ENCODE results near the gene RBM34. TPM values are rescaled to one million over a fixed set of nuclear protein-coding genes. Genes with fewer than 3 reads are reported as not detected.
A peak's percentile ranks its signal among the peaks of the same experiment; 100 is the strongest.

The RBM34 gene
- total RNA-seq, 3 donors from 2014 or later, result 149 to 159 (median 159) TPM

DNA sequence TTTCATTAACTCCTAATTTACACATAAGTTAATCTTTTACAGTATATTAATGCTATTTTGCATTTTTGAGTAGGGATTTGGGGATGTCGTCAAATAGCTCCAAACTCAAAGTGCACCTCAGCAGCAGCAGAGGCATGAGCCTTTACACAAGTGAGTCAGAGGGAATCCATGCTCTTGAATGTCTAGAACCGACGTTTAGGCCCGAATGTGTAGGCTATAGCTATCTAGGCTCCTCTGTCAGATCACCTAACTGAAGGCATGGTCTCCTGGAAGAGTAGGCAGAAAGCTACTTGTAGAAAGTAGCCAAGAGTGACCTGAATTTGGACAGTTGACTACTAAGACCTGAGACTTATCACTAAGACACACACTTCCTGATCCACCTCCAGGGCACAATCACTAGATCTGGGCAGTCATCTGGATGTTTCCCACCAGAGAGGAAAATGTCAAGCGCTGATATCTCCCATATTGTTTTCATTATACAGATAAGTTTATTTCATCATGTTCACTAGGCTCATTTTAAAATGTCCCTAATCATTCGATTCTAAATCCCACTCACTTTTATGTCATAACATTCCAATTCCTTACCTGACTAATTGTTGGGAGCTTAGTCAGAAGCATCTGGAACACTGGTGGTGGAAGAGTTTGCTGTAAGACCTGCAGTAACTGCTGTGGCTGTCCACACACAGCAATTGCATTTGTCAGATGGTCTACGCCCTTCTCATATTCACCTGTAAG lies 47.7 kb downstream of the RBM34 start:
- DNase-seq (no peak), ATAC-seq (no peak)
- Mint-ChIP-seq H3K4me1 (ENCODE audit: low read depth) (peaks cover 3% of the 10 kb centered on the region), H3K27me3 (ENCODE audit: low read depth) (no peaks in the 10 kb centered on the region), H3K36me3 (ENCODE audit: insufficient read depth) (peaks cover 48% of the 10 kb centered on the region), H3K9me3 (no peaks in the 10 kb centered on the region), H3K4me3 (no peak overlapping the region)

DNA sequence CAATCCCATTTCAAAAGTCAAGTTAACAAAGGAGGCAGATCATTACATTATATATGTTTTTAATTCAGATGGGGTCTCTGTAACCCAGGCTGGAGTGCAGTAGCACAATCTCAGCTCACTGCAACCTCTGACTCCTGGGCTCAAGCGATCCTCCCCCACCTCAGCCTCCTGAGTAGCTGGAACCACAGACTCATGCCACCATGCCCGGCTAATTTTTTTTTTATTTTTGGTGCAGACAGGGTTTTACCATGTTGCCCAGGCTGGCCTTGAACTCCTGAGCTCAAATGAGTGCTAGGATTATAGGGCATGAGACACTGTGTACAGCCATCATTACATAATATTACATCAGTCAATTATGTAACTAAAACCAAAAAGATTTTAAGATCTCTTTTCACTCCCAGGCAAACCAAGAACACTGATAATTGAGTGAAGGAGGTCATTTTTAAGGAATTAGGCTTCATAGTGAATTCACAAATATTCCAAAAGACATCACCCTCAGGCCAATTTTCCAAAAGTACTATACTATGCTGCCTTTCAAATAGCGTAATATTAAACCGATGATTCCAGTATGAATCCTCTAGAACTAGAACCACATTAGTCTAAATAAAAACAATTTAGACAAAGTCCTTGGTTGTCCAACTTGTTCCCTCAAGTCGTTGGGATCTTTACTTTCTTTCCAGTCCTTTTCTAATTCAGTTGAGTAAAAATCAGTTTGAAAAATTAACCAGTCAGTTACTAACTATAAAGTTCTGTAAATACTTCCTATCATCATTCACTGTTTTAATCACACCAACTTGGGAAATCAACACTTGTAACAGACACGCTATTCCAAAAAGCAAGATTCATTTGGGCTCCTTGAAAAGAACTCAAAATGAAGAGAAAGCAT lies 48.5 kb downstream of the RBM34 start:
- no peak overlapping the region for H3K4me3 Mint-ChIP-seq
- no peak for ATAC-seq
- no peak for DNase-seq
- H3K27me3 Mint-ChIP-seq (ENCODE audit: low read depth), result no peaks in the 10 kb centered on the region
- no peaks in the 10 kb centered on the region for H3K9me3 Mint-ChIP-seq
- peaks cover 43% of the 10 kb centered on the region for H3K36me3 Mint-ChIP-seq (ENCODE audit: insufficient read depth)
- H3K4me1 Mint-ChIP-seq (ENCODE audit: low read depth), result peaks cover 3% of the 10 kb centered on the region

DNA sequence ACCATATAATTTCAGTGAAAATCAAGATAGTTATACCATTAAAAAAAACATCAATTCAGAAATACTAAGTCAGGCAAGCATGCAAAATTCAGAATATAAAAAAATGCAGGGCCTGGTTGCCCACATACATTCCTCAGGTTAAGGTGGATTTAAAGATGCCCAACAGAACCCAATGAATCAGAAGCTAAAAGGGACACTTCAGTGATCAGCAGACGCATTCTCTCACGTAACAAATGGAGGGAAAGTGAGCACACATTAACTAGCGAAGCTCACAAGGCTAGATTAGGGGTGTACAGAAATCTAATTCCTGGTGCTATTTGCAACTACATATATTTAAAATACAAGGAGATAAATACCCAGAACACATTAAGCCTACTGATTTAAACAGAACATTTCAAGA lies 49.9 kb downstream of the RBM34 start:
- DNase-seq (no peak), ATAC-seq (no peak)
- no peak overlapping the region for H3K4me3 Mint-ChIP-seq
- peaks cover 9% of the 10 kb centered on the region for H3K4me1 Mint-ChIP-seq (ENCODE audit: low read depth)
- peaks cover 50% of the 10 kb centered on the region for H3K36me3 Mint-ChIP-seq (ENCODE audit: insufficient read depth)
- H3K27me3 Mint-ChIP-seq (ENCODE audit: low read depth), result no peaks in the 10 kb centered on the region
- no peaks in the 10 kb centered on the region for H3K9me3 Mint-ChIP-seq

DNA sequence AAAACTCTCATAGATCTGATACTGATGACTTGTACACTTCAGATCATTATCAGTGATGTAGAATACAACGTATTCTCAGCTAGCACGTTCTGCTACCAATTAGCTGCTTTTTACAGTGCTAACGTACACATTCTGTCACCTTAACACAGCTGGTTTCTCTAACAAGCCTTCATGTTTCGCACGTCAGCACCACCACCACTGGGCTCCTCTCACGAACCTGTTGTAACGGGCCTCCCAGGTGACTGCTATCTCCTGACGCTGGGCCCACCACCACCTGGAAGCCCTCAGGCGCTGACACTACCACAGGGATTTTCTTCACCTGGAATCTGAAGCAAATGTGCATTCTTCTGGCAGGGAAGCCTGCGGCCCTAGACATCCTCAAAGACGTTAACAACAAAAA lies 52.2 kb downstream of the RBM34 start:
- ATAC-seq (no peak), DNase-seq (no peak)
- Mint-ChIP-seq H3K27me3 (ENCODE audit: low read depth) (no peaks in the 10 kb centered on the region), H3K36me3 (ENCODE audit: insufficient read depth) (peaks cover 43% of the 10 kb centered on the region), H3K4me1 (ENCODE audit: low read depth) (peaks cover 25% of the 10 kb centered on the region), H3K4me3 (no peak overlapping the region), H3K9me3 (no peaks in the 10 kb centered on the region)

DNA sequence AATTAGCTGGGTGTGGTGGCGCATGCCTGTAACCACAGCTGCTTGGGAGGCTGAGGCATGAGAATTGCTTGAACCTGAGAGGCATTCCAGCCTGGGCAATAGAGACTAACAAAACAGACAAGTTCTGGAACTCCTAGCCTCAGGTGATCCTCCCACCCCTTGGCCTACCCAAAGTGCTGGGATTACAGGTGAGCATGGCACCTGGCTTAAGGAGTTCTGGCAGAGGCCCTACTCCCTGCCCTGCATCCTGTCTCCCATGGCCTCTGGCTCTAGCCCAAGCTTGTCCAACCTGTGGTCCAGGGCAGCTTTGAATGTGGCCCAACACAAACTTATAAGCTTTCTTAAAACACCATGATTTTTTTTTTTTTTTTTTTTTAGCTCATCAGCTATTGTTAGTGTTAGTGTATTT lies 52.9 kb downstream of the RBM34 start:
- no peaks in the 10 kb centered on the region for H3K9me3 Mint-ChIP-seq
- no peak overlapping the region for H3K4me3 Mint-ChIP-seq
- peaks cover 28% of the 10 kb centered on the region for H3K4me1 Mint-ChIP-seq (ENCODE audit: low read depth)
- no peak for ATAC-seq
- H3K27me3 Mint-ChIP-seq (ENCODE audit: low read depth), result no peaks in the 10 kb centered on the region
- peaks cover 36% of the 10 kb centered on the region for H3K36me3 Mint-ChIP-seq (ENCODE audit: insufficient read depth)
- no peak for DNase-seq

DNA sequence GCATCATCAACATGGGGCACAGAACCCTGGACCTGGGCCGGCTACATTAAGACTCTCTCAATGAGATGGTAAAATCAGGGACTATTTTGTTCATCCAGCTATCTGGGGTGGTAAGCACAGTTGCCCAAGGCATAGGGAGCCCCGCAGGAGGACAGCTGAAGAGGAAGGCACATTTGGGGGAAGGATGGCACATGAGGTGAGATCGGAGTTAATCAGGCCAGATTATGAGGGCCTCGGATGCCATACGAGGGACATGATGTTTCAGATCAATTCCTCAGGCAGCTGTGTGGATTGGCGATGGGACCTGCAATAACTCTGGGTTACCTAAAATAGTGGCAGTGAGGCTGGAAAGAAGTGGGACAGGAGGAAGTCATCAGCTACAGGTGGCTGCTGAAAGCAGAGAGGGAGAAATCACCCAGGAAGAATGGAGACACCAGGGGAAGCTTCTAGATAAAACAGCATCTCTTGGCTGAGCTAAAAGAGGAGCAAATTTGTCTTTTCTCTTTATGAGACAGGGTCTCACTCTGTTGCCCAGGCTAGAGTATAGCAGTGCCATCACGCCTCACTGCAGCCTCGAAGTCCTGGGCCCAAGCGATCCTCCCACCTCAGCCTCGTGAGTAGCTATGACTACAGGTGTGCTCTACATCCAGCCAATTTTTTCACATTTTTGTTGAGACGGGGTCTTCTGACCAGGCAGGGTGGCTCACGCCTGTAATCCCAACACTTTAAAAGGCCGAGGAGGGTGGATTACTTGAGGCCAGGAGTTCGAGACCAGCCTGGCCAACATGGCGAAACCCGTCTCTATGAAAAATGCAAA lies 53.5 kb downstream of the RBM34 start:
- H3K36me3 Mint-ChIP-seq (ENCODE audit: insufficient read depth), result peaks cover 31% of the 10 kb centered on the region
- no peaks in the 10 kb centered on the region for H3K9me3 Mint-ChIP-seq
- H3K27me3 Mint-ChIP-seq (ENCODE audit: low read depth), result no peaks in the 10 kb centered on the region
- peaks cover 32% of the 10 kb centered on the region for H3K4me1 Mint-ChIP-seq (ENCODE audit: low read depth)
- no peak overlapping the region for H3K4me3 Mint-ChIP-seq
- no peak for DNase-seq
- ATAC-seq, result no peak

DNA sequence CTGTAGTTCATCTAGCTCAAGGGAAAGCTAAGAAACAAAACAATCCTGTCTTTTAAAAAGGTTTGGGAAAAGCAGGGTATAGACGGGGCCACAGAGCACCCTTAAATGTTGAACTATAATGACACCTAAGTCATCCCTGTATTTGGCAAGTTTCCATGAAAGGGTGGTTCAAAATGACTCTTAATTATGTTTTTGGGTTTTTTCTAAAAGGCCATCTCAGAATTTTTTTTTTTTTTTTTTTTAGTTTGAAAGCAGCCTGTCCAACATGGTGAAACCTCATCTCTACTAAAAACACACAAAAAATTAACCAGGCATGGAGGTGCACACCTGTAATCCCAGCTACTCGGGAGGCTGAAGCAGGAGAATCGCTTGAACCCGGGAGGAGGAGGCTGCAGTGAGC lies 54.6 kb downstream of the RBM34 start:
- no peak for ATAC-seq
- no peak for DNase-seq
- no peak overlapping the region for H3K4me3 Mint-ChIP-seq
- H3K4me1 Mint-ChIP-seq (ENCODE audit: low read depth), result peaks cover 38% of the 10 kb centered on the region
- H3K36me3 Mint-ChIP-seq (ENCODE audit: insufficient read depth), result peaks cover 28% of the 10 kb centered on the region
- no peaks in the 10 kb centered on the region for H3K27me3 Mint-ChIP-seq (ENCODE audit: low read depth)
- H3K9me3 Mint-ChIP-seq, result no peaks in the 10 kb centered on the region

DNA sequence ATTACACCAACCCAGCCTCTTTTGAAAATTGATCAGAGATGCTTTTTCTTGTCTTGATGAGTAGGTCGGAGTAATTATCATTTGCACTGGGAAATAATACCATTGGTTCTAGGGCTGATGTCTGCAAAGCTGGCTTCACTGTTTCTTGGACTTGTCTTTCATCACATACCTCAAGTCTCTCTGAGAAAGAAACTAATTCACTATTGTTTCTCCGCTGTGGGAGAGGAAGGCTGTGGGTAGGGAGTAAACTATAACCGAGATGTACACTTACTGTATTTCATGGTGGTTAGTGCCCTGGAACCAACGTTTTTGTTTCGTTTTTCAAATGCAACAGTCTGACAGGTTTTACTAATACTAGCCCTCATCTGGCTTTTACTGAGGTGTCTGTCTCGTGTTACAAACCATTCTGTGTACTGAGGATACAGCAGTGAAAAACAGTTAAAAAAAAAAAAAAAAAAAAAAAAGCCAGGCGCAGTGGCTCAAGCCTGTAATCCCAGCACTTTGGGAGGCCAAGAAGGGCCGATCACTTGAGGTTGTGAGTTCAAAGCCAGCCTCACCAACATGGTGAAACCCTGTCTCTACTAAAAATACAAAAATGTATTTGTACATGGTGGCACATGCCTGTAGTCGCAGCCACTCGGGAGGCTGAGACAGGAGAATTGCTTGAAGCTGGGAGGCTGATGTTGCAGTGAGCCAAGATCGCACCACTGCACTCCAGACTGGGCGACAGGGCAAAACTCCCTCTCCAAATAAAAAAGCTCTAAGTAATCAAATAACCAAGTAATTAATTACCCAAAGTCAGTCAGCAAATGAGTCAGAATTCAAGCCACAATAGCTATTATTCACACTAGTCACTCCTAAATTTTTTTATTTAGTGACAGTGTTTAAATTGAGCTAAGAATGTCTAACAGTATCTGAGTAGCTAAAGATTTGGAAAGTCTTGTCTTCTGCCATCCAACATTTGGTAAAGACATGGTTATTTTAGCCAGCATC lies 55.7 kb downstream of the RBM34 start:
- Mint-ChIP-seq H3K9me3 (no peaks in the 10 kb centered on the region), H3K27me3 (ENCODE audit: low read depth) (no peaks in the 10 kb centered on the region), H3K4me1 (ENCODE audit: low read depth) (peaks cover 40% of the 10 kb centered on the region), H3K4me3 (peak overlapping the region; percentile 56), H3K36me3 (ENCODE audit: insufficient read depth) (peaks cover 19% of the 10 kb centered on the region)
- ATAC-seq, result peak; percentile 65 to 67
- DNase-seq, result no peak

DNA sequence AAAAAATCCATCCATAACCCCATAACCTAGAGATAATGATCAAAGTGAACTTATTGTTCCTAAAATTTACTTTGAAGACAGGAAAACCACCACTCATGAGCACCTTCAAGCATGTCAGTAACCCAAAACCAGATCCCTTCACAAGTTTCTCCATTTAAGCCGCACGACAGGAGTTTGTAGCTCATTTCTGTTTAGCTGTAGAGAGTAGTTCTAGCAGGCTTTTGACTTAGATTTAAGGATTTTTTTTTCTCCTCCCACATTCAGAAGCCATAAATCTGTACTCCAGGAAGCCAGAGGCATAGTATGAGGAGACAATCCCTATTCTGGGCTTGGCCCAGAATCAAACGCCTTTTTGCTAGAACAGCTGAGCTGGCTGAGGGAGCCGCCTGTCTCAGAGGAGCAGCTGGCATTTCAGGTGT lies 58.0 kb downstream of the RBM34 start:
- no peak for ATAC-seq
- peaks cover 40% of the 10 kb centered on the region for H3K4me1 Mint-ChIP-seq (ENCODE audit: low read depth)
- H3K9me3 Mint-ChIP-seq, result no peaks in the 10 kb centered on the region
- H3K36me3 Mint-ChIP-seq (ENCODE audit: insufficient read depth), result peaks cover 10% of the 10 kb centered on the region
- DNase-seq, result no peak
- H3K4me3 Mint-ChIP-seq, result no peak overlapping the region
- H3K27me3 Mint-ChIP-seq (ENCODE audit: low read depth), result no peaks in the 10 kb centered on the region

DNA sequence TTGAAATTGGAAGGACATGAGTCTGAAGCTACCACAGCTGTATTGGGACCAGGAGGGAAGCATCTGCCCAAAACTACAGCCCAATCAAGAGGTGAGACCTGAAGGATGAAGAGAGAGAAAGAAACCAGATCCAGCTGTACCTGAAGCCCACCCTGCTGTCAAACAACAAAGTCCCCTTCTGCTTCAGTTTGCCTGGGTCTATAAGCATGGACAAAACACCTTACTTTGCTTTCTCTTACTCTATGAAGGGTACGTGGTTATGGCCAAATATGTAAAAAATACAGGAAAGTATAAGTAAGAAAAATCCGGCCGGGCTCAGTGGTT lies 58.8 kb downstream of the RBM34 start:
- Mint-ChIP-seq H3K4me1 (ENCODE audit: low read depth) (peaks cover 40% of the 10 kb centered on the region), H3K4me3 (no peak overlapping the region), H3K36me3 (ENCODE audit: insufficient read depth) (peaks cover 5% of the 10 kb centered on the region), H3K27me3 (ENCODE audit: low read depth) (no peaks in the 10 kb centered on the region), H3K9me3 (no peaks in the 10 kb centered on the region)
- ATAC-seq, result no peak
- no peak for DNase-seq

DNA sequence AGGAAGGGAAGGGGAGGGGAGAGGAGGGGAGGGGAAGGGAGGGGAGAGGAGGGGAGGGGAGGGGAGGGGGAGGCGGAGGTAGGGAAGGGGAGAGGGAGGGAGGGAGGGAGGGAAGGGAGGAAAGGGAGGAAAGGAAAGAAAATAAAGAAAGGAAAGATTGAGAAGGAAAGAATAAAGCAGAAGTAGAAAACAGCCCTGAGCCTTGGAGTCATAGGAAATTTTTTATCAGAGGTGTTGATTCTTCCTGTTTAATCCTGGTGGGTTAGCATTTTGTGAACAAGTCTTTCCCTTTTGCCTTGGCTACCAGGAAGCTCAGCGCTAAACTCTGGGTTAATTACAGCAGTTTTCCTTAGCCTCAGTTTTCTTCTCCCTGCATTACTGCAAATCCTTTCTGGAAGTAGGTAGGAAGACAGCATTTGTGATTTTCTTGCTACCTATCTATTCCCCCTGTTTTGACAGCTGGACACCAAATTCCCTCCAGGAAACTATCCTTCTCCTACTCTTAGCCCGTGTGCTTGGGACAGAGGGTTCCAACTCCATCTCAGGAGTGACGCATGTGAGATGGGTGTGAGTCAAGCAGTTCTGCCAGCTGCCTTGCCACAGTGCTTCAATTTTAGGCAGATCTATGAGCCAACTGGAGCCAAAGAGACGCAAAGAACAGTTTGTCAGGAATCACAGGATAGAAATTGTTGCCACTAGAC lies 59.3 kb downstream of the RBM34 start:
- H3K36me3 Mint-ChIP-seq (ENCODE audit: insufficient read depth), result no peaks in the 10 kb centered on the region
- ATAC-seq, result no peak
- no peak overlapping the region for H3K4me3 Mint-ChIP-seq

DNA sequence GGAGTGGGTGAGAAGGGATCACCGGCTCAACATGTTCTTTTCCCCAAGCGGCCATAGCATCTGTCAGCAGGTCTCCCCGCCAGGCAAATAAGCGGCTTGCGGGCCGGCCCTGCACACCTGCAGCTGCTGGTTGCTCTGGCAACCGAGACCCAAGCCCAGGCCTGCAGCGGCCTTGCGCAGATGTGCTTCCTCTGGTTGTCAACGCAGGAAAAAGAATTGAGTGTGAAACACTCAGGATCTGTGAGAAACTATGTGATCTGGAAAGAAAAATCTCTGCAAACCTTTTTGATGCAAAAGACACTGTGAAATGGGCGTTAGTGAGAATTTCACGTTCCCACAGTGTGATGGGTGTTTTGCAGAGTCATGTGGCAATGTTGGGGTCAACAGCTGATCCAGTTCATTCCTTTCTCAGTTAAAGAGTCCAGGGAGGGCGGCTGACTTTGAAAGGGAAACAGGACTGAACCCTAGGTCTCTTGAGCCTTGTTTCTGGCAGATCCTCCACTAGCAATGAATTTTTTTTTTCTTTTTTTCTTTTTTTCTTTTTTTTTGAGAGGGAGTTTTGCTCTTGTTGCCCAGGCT lies 60.8 kb downstream of the RBM34 start:
- H3K36me3 Mint-ChIP-seq (ENCODE audit: insufficient read depth), result no peaks in the 10 kb centered on the region
- DNase-seq (no peak), ATAC-seq (no peak)
- H3K4me1 Mint-ChIP-seq (ENCODE audit: low read depth), result peaks cover 30% of the 10 kb centered on the region
- no peaks in the 10 kb centered on the region for H3K9me3 Mint-ChIP-seq
- H3K4me3 Mint-ChIP-seq, result no peak overlapping the region
- no peaks in the 10 kb centered on the region for H3K27me3 Mint-ChIP-seq (ENCODE audit: low read depth)

More for the DNA sequence above, 59.3 kb downstream of the RBM34 start:
- no peaks in the 10 kb centered on the region for H3K9me3 Mint-ChIP-seq
- peaks cover 36% of the 10 kb centered on the region for H3K4me1 Mint-ChIP-seq (ENCODE audit: low read depth)
- no peaks in the 10 kb centered on the region for H3K27me3 Mint-ChIP-seq (ENCODE audit: low read depth)
- no peak for DNase-seq

DNA sequence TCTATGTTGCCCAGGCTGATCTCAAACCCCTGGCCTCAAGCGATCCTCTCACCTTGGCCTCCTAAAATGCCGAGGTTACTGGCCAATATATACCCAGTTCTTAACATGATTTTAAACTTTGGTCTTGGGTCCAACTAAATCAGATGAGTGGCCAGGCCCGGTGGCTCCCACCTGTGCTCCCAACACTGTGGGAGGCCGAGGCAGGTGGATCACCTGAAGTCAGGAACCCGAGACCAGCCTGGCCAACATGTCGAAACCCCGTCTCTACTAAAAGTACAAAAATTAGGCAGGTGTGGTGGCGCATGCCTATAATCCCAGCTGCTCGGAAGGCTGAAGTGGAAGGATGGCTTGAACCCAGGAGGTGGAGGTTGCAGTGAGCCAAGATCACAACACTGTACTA lies 62.1 kb downstream of the RBM34 start:
- DNase-seq (no peak), ATAC-seq (no peak)
- Mint-ChIP-seq H3K36me3 (ENCODE audit: insufficient read depth) (no peaks in the 10 kb centered on the region), H3K9me3 (no peaks in the 10 kb centered on the region), H3K4me3 (no peak overlapping the region), H3K4me1 (ENCODE audit: low read depth) (peaks cover 18% of the 10 kb centered on the region), H3K27me3 (ENCODE audit: low read depth) (no peaks in the 10 kb centered on the region)
